ENCODE results near the gene MRRF. TPM values are rescaled to one million over a fixed set of nuclear protein-coding genes. Genes with fewer than 3 reads are reported as not detected.

MRRF gene
- total and polyA plus RNA-seq, 7 experiments from 2014 or later: 18.6 to 35.8 (median 31.8) TPM

DNA sequence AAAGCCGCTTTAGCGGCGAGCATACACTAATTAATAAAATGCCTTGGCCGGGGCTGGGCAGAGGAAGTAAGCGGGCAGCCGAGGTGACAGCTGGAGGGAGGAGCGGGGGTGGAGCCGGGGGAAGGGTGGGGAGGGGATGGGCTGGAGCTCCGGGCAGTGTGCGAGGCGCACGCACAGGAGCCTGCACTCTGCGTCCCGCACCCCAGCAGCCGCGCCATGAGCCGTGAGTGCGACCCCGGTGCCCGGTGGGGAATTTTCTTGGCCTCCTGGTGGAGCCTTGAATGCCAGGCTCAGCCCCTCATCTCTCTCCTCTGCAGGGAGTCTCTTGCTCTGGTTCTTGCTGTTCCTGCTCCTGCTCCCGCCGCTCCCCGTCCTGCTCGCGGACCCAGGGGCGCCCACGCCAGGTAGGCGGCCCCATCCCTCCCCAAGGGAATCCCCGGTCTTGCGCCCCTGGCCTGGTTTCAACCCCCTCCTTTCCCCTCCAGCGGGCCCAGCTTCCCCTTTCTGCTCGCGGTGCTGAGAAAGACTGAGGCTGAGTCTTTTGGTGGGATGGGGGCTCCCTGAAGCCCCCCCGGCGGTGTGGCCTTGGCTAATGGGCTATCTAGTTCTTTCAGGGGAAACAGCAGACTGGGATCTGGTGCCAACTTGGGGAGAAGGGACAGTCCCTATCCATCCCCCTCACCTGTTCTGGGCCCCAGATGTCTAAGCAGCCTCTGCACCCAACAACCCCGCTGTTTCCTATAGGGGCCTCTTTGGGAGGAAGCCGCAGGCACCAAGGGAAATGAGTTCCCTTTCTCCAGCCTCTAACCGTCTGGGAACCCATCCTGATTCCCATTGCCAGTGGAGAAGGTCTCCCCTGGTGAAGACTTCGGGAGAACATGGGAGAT lies 106.4 kb downstream of the MRRF start, which contains the start of gene PTGS1:
PTGS1 (plus strand) TSS at position 156 of the 887 bp plus-strand sequence; CDS start at position 217, 61 bp downstream.
- Histone ChIP-seq H3K27ac (ENCODE audit: low read depth, low read length) (no peak within 1 kb of the TSS), H3K9me3 (ENCODE audit: control insufficient read depth in 2 of 3, low read length in 3 of 3) (no peaks in the 10 kb centered on the region), H3K4me1 (ENCODE audit: control insufficient read depth in 2 of 2, insufficient read depth in 2 of 2, low read length in 2 of 2) (peaks cover 0 to 5% of the 10 kb centered on the region in 2 donors), H3K27me3 (ENCODE audit: control insufficient read depth in 2 of 2, insufficient read depth in 2 of 2, low read length in 2 of 2) (peaks cover 0 to 2% of the 10 kb centered on the region in 2 donors), H3K4me3 (ENCODE audit: low read length) (no peak within 1 kb of the TSS), H3K36me3 (ENCODE audit: control insufficient read depth in 2 of 3, insufficient read depth in 3 of 3, low read length in 3 of 3) (no peaks in the 10 kb centered on the region)
- H3K27ac Mint-ChIP-seq: no peak within 1 kb of the TSS
- peaks cover 21 to 34% (median 24%) of the 10 kb centered on the region in 5 donors for H3K27me3 Mint-ChIP-seq
- H3K36me3 Mint-ChIP-seq: no peaks in the 10 kb centered on the region
- peak within 1 kb of the TSS; percentile 27 to 81 (median 69) for H3K4me3 Mint-ChIP-seq
- POLR2A ChIA-PET: no interaction called here
- H3K4me1 Mint-ChIP-seq: peaks cover 0 to 15% (median 10%) of the 10 kb centered on the region in 7 donors
- DNase-seq: no peak
- peaks cover 0 to 4% (median 0%) of the 10 kb centered on the region in 11 donors for H3K9me3 Mint-ChIP-seq
- CTCF ChIA-PET: no interaction called here
- peak; percentile 69 for ATAC-seq
- intact Hi-C loops (cut with micrococcal nuclease): no loop called here

DNA sequence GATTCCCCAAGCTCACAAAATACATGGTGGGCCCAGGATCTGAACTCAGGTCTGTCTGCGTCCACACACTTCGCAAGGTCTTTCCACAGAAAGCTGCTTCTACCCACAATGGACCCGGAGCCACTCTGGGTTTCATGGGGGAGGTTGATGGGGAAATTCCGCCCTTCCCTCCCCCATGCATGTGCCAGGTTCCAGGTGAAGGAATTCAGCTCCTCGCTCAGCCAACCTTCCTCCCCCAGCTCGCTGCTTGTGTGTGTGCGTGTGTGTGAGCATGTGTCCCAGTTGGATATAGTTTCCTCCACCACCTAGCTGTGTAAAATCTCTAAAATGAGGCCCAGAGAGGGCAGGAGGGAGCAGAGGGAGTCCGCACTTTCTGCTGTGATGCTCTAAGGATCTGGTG lies 107.2 kb downstream of the MRRF start:
- Mint-ChIP-seq H3K27me3 (peaks cover 21 to 34% (median 24%) of the 10 kb centered on the region in 5 donors), H3K9me3 (peaks cover 0 to 4% (median 0%) of the 10 kb centered on the region in 11 donors), H3K27ac (no peak overlapping the region), H3K36me3 (no peaks in the 10 kb centered on the region), H3K4me3 (peak overlapping the region in 3 of 10 donors; percentile 2 to 48 (median 20)), H3K4me1 (peaks cover 0 to 15% (median 10%) of the 10 kb centered on the region in 7 donors)
- Histone ChIP-seq H3K4me3 (ENCODE audit: low read length) (no peak overlapping the region), H3K27me3 (ENCODE audit: control insufficient read depth in 2 of 2, insufficient read depth in 2 of 2, low read length in 2 of 2) (peaks cover 0 to 2% of the 10 kb centered on the region in 2 donors), H3K27ac (ENCODE audit: low read depth, low read length) (no peak overlapping the region), H3K4me1 (ENCODE audit: control insufficient read depth in 2 of 2, insufficient read depth in 2 of 2, low read length in 2 of 2) (peaks cover 0 to 5% of the 10 kb centered on the region in 2 donors), H3K9me3 (ENCODE audit: control insufficient read depth in 2 of 3, low read length in 3 of 3) (no peaks in the 10 kb centered on the region), H3K36me3 (ENCODE audit: control insufficient read depth in 2 of 3, insufficient read depth in 3 of 3, low read length in 3 of 3) (no peaks in the 10 kb centered on the region)
- no peak for DNase-seq
- CTCF ChIA-PET: no interaction called here
- POLR2A ChIA-PET: no interaction called here
- intact Hi-C loops (cut with micrococcal nuclease): no loop called here
- no peak for ATAC-seq

DNA sequence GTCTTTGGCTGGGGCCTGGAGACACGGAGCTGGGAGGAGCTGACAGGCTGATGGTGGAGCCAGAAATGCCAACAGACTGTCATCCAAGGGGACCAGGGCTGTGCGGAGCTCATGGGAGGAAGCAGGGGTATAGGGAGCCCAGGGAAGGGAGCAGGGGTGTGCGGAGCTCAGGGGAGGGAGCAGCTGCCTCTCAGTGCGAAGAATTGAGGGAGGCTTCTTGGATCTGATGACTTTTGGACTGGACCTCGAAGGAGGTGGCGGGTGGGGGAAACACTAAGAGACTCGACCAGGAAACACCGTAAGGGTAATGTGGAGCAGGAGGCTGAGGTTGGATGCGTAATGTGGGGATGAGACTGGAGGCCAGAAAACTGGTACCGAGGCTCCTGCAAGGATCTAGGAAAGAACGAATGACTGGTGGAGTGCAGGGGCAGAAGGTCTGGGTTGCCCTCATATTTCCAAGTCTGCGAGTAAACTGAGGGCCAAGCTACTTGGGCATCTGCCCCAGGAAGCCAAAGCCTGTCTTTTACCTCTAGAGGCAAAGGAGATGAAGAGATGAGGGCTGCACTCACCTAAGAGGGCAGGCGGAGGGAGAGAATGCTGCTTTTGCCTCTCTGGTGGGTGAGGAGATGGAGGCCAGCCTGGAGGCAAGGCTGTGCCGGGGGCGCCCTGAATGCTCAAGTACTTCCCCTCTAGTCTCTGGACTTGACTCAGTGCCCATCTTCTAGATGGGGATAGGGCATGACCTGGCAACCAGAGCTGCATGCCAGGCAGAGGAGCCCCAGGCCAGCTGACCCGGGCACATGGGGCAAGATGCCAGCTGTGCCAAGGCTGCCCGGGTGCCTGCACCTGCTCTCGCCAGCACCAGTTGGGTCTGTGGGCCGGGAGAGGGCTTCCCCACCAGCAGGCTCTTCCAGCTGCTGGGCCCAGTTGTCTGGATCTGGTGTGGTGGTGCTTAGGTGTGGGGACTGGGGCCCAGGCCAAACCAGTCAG lies 108.5 kb downstream of the MRRF start:
- no peak for ATAC-seq
- no peaks in the 10 kb centered on the region for H3K9me3 ChIP-seq (ENCODE audit: control insufficient read depth in 2 of 3, low read length in 3 of 3)
- no peak overlapping the region for H3K4me3 ChIP-seq (ENCODE audit: low read length)
- peak overlapping the region in 1 of 10 donors; percentile 20 for H3K4me3 Mint-ChIP-seq
- no peak overlapping the region for H3K27ac Mint-ChIP-seq
- H3K9me3 Mint-ChIP-seq: peaks cover 0 to 5% (median 0%) of the 10 kb centered on the region in 11 donors
- intact Hi-C loops (cut with micrococcal nuclease): no loop called here
- ChIA-PET CTCF (no interaction called here), POLR2A (no interaction called here)
- peaks cover 0 to 25% (median 13%) of the 10 kb centered on the region in 7 donors for H3K4me1 Mint-ChIP-seq
- peaks cover 0 to 5% of the 10 kb centered on the region in 2 donors for H3K4me1 ChIP-seq (ENCODE audit: control insufficient read depth in 2 of 2, insufficient read depth in 2 of 2, low read length in 2 of 2)
- H3K27me3 Mint-ChIP-seq: peaks cover 23 to 38% (median 26%) of the 10 kb centered on the region in 5 donors
- no peaks in the 10 kb centered on the region for H3K36me3 ChIP-seq (ENCODE audit: control insufficient read depth in 2 of 3, insufficient read depth in 3 of 3, low read length in 3 of 3)
- DNase-seq: no peak
- H3K36me3 Mint-ChIP-seq: peaks cover 0 to 2% (median 0%) of the 10 kb centered on the region in 5 donors
- H3K27ac ChIP-seq (ENCODE audit: low read depth, low read length): no peak overlapping the region
- peaks cover 0 to 2% of the 10 kb centered on the region in 2 donors for H3K27me3 ChIP-seq (ENCODE audit: control insufficient read depth in 2 of 2, insufficient read depth in 2 of 2, low read length in 2 of 2)

DNA sequence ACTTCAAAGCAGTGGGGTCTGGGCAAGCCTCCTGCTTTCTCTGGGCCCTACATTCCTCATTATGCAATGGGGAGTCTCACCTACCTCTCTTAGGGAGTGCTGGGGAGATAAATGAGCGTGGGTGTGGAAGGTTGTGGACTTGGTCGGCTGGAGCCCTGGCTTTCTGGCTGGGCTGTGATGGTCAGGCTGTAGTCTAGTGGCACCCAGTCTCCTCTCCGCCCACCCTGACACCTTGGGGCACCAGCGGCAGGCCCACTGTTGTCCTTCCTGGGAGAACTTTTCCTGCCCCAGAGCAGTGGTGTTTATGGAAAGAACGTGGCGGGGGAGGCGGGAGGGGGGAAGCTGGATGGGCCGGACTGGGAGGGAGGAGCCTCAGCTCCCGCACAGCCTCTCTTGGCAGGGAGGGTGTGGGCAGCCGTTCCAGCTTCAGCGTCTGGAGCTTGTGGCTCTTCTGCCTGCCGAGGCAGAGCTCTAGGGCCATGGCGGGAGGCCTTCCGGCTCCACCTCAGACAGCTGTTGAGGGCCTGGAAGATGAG lies 110.3 kb downstream of the MRRF start:
- Mint-ChIP-seq H3K27ac (no peak overlapping the region), H3K36me3 (peaks cover 0 to 3% (median 0%) of the 10 kb centered on the region in 5 donors), H3K27me3 (peaks cover 23 to 42% (median 27%) of the 10 kb centered on the region in 5 donors), H3K9me3 (peaks cover 0 to 14% (median 4%) of the 10 kb centered on the region in 11 donors), H3K4me3 (no peak overlapping the region), H3K4me1 (peaks cover 0 to 25% (median 13%) of the 10 kb centered on the region in 7 donors)
- CTCF ChIA-PET: no interaction called here
- Histone ChIP-seq H3K36me3 (ENCODE audit: control insufficient read depth in 2 of 3, insufficient read depth in 3 of 3, low read length in 3 of 3) (no peaks in the 10 kb centered on the region), H3K9me3 (ENCODE audit: control insufficient read depth in 2 of 3, low read length in 3 of 3) (peaks cover 0 to 7% (median 0%) of the 10 kb centered on the region in 3 experiments), H3K27me3 (ENCODE audit: control insufficient read depth in 2 of 2, insufficient read depth in 2 of 2, low read length in 2 of 2) (peaks cover 0 to 2% of the 10 kb centered on the region in 2 donors), H3K27ac (ENCODE audit: low read depth, low read length) (no peak overlapping the region), H3K4me1 (ENCODE audit: control insufficient read depth in 2 of 2, insufficient read depth in 2 of 2, low read length in 2 of 2) (peaks cover 0 to 5% of the 10 kb centered on the region in 2 donors), H3K4me3 (ENCODE audit: low read length) (no peak overlapping the region)
- intact Hi-C loops (cut with micrococcal nuclease): no loop called here
- POLR2A ChIA-PET: no interaction called here
- DNase-seq (no peak), ATAC-seq (no peak)

DNA sequence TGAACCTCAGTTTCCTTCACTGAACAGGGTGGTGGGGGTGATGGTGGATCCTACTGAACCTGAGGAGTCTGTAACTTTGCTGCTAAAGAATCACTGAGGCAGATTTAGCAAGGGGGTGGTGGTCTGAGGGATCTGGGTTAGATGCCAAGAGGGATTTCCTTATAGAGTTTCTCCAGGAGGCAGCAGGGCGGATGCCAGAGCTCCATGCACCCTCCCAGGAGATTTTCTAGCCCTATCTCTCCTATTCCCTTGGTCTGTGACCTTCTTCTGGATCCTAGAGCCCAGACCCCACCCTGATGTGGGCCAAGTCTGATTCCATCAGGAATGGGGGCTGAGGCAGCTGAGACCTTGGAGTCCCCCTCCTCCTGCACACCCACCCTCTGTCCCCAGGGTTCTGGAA lies 112.1 kb downstream of the MRRF start:
- no peak overlapping the region for H3K27ac ChIP-seq (ENCODE audit: low read depth, low read length)
- ATAC-seq (no peak), DNase-seq (no peak)
- no peaks in the 10 kb centered on the region for H3K4me1 ChIP-seq (ENCODE audit: control insufficient read depth in 2 of 2, insufficient read depth in 2 of 2, low read length in 2 of 2)
- ChIA-PET POLR2A (no interaction called here), CTCF (no interaction called here)
- H3K36me3 Mint-ChIP-seq: peaks cover 0 to 3% (median 0%) of the 10 kb centered on the region in 5 donors
- H3K27me3 ChIP-seq (ENCODE audit: control insufficient read depth in 2 of 2, insufficient read depth in 2 of 2, low read length in 2 of 2): no peaks in the 10 kb centered on the region
- no peak overlapping the region for H3K4me3 ChIP-seq (ENCODE audit: low read length)
- H3K9me3 Mint-ChIP-seq: peaks cover 0 to 19% (median 4%) of the 10 kb centered on the region in 11 donors
- intact Hi-C loops (cut with micrococcal nuclease): no loop called here
- H3K4me3 Mint-ChIP-seq: no peak overlapping the region
- peaks cover 14 to 27% (median 21%) of the 10 kb centered on the region in 5 donors for H3K27me3 Mint-ChIP-seq
- peaks cover 0 to 7% (median 0%) of the 10 kb centered on the region in 3 experiments for H3K9me3 ChIP-seq (ENCODE audit: control insufficient read depth in 2 of 3, low read length in 3 of 3)
- H3K36me3 ChIP-seq (ENCODE audit: control insufficient read depth in 2 of 3, insufficient read depth in 3 of 3, low read length in 3 of 3): no peaks in the 10 kb centered on the region
- H3K4me1 Mint-ChIP-seq: peaks cover 0 to 16% (median 4%) of the 10 kb centered on the region in 7 donors
- H3K27ac Mint-ChIP-seq: no peak overlapping the region
